K562 (cell line): ENCODE data around the gene NUAK1. TPM values are rescaled to one million over a fixed set of nuclear protein-coding genes. Genes with fewer than 3 reads are reported as not detected.

Source experiments
- BCLAF1 ChIP-seq, 2 experiments: fragments of 450-650 bp in 1 of 2; IDR thresholded peaks; 2 replicates each; pipeline ENCODE4 v1.6.1; 2011 to 2017; ENCODE audit warnings: low read depth in 2 of 2, antibody characterized with exemption in 1 of 2, borderline replicate concordance in 1 of 2, low read length in 1 of 2, mild to moderate bottlenecking in 1 of 2, mixed read lengths in 1 of 2; ENCODE audit not compliant: control insufficient read depth in 1 of 2
- BDP1 ChIP-seq: IDR thresholded peaks from 3 replicates; pipeline ENCODE4 v1.6.1; 2011; ENCODE audit not compliant: insufficient read length, insufficient read depth
- DIDO1 ChIP-seq: fragments of 450-650 bp; IDR thresholded peaks from 2 replicates; pipeline ENCODE4 v1.6.1; 2016; ENCODE audit warnings: low read depth, missing biosample characterization, missing genetic modification characterization
- HEY1 ChIP-seq: fragments of 250-450 bp; sonication (Bioruptor Pico); IDR thresholded peaks from 2 replicates; pipeline ENCODE4 v1.5.0; 2020; ENCODE audit warnings: mild to moderate bottlenecking, moderate library complexity, borderline replicate concordance
- HMG20B ChIP-seq: fragments of 250-450 bp; sonication (Bioruptor Pico); IDR thresholded peaks from 2 replicates; pipeline ENCODE4 v1.5.0; 2021; ENCODE audit warnings: mild to moderate bottlenecking
- KDM2B ChIP-seq: fragments of 250-450 bp; sonication (Bioruptor Pico); IDR thresholded peaks from 2 replicates; pipeline ENCODE4 v1.8.0; 2021; ENCODE audit warnings: mild to moderate bottlenecking, moderate library complexity
- MTF1 ChIP-seq: fragments of 250-450 bp; sonication (Bioruptor Pico); IDR thresholded peaks from 2 replicates; pipeline ENCODE4 v1.9.0; 2021; ENCODE audit warnings: moderate library complexity, mild to moderate bottlenecking, inconsistent platforms, borderline replicate concordance
- STAT5B ChIP-seq: fragments of 250-450 bp; sonication (Bioruptor Pico); IDR thresholded peaks from 2 replicates; pipeline ENCODE4 v1.8.0; 2021; ENCODE audit warnings: mild to moderate bottlenecking, inconsistent platforms
- YBX1 ChIP-seq: fragments of 450-650 bp; IDR thresholded peaks from 2 replicates; pipeline ENCODE4 v1.7.1; 2016; ENCODE audit warnings: mild to moderate bottlenecking
- ZNF12 ChIP-seq: sonication (generic); formaldehyde crosslinking; IDR thresholded peaks from 2 replicates; pipeline ENCODE4 v1.4.0; 2020; ENCODE audit warnings: mild to moderate bottlenecking, missing genetic modification reagents
- ZNF311 ChIP-seq: fragments of 250-450 bp; sonication (Bioruptor Pico); IDR thresholded peaks from 2 replicates; pipeline ENCODE4 v1.4.0; 2020; ENCODE audit warnings: mild to moderate bottlenecking, moderate library complexity
- polyA plus RNA-seq, 8 experiments: library from polyadenylated mRNA; depleted of rRNA in 4 of 8; stranded (reverse) in 5 of 8; unstranded in 3 of 8; fragments of >200 nt; fragmentation: Nextera tagmentation in 2 of 8; fragmentation: Illumina TruSeq in 1 of 8; extraction: Ambion mirVana in 2 of 8; extraction: Trizol in 1 of 8; gene quantifications; 2 replicates each; pipeline versions ENCODE4 v1.2.1 to v1.2.3, GENCODE V29; 2011 to 2014; ENCODE audit warnings: inconsistent platforms in 1 of 8, missing spikeins in 1 of 8
- total RNA-seq, 7 experiments: library from RNA; depleted of rRNA in 6 of 7; stranded (reverse); fragments of >200 nt in 6 of 7; fragmentation: Illumina TruSeq in 2 of 7; extraction: Trizol in 2 of 7; gene quantifications; 2 replicates each; pipeline versions ENCODE4 v1.2.1 to v1.2.3, GENCODE V29; 2011 to 2021; ENCODE audit warnings: low replicate concordance in 1 of 7

Gene NUAK1
- total and polyA plus RNA-seq, 9 of the 15 experiments (the other 6 are each of a cell fraction or from before 2014, with no cell fraction given), result 0.02 TPM; not detected in 8

- TF ChIP-seq YBX1 (no peak), BCLAF1 (IDR thresholded peaks at IDR 0.05; ENCODE audit: borderline replicate concordance in 1 of 2, control insufficient read depth in 1 of 2, low read depth in 2 of 2, low read length in 1 of 2) (no peak), DIDO1 (tag) (no peak), KDM2B (CRISPR knock-in tag) (no peak), ZNF12 (CRISPR knock-in tag) (no peak), ZNF311 (CRISPR knock-in tag) (no peak), HEY1 (CRISPR knock-in tag) (no peak), HMG20B (no peak), STAT5B (CRISPR knock-in tag) (no peak), MTF1 (no peak), BDP1 (no peak)
Observed at GRCh38 chr12:106078358-106079010, 60.3 kb downstream of the NUAK1 start (continued).
